Astrocyte (in vitro differentiated cells and primary cell): ENCODE measurements around the gene UBE2QL1.

ENCODE experiments used
- EZH2 ChIP-seq: IDR thresholded peaks from 2 replicates; pipeline ENCODE4 v1.6.1; 2012; ENCODE audit warnings: mild to moderate bottlenecking, low read length, inconsistent platforms; ENCODE audit not compliant: insufficient read depth
- TF ChIP-seq, protein P1 (sequence below): IDR thresholded peaks from 2 replicates; pipeline ENCODE4 v1.5.1; 2011; ENCODE audit warnings: low read depth, mild to moderate bottlenecking, inconsistent platforms, low read length, moderate library complexity; ENCODE audit not compliant: insufficient read depth

DNA sequence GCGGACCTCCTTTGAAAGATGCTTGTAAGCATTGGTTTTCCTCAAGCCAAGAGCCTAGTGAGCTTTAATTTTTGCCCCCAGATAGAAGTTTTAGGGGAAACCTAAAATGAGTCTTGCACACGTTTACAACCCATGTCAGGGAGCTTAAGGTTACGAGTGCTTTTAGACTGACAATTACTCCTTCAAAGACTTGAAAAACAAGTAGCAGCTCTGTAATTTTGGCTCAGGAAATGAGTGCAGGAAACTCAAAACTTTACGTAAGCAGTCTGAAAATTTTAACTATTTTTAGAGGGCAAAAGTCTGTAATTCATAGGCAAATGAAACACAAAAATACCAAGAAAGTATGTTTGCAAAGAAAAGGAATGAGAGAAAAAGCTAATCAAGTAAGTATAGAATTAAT, 36.8 kb downstream of the UBE2QL1 start:
- TF ChIP-seq, protein P1, sequence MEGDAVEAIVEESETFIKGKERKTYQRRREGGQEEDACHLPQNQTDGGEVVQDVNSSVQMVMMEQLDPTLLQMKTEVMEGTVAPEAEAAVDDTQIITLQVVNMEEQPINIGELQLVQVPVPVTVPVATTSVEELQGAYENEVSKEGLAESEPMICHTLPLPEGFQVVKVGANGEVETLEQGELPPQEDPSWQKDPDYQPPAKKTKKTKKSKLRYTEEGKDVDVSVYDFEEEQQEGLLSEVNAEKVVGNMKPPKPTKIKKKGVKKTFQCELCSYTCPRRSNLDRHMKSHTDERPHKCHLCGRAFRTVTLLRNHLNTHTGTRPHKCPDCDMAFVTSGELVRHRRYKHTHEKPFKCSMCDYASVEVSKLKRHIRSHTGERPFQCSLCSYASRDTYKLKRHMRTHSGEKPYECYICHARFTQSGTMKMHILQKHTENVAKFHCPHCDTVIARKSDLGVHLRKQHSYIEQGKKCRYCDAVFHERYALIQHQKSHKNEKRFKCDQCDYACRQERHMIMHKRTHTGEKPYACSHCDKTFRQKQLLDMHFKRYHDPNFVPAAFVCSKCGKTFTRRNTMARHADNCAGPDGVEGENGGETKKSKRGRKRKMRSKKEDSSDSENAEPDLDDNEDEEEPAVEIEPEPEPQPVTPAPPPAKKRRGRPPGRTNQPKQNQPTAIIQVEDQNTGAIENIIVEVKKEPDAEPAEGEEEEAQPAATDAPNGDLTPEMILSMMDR, result no peak
- TF ChIP-seq EZH2, result no peak
